ENCODE measurements around the gene IL18RAP. TPM values are rescaled to one million over a fixed set of nuclear protein-coding genes. Genes with fewer than 3 reads are reported as not detected.

Gene IL18RAP
- total and polyA plus RNA-seq, 2 donors from 2014 or later = 2.0 TPM; not detected in 1

GRCh38 chr2:102499558-102499957 is 76.6 kb downstream of the IL18RAP start:
- Histone ChIP-seq H3K4me1 (ENCODE audit: control insufficient read depth in 2 of 3, insufficient read depth in 2 of 3, low read depth in 1 of 3, low read length in 3 of 3) (peaks cover 0 to 2% (median 0%) of the 10 kb centered on the region in 3 donors), H3K9ac (ENCODE audit: low read length in 3 of 3) (no peak overlapping the region), H3K9me3 (ENCODE audit: control insufficient read depth in 2 of 3, insufficient read depth in 1 of 3, low read length in 3 of 3) (no peaks in the 10 kb centered on the region), H3K27ac (ENCODE audit: low read depth in 2 of 2, low read length in 2 of 2) (no peak overlapping the region), H3K4me3 (ENCODE audit: low read length in 3 of 3) (no peak overlapping the region), H3K36me3 (ENCODE audit: control insufficient read depth in 2 of 3, insufficient read depth in 3 of 3, low read length in 3 of 3) (no peaks in the 10 kb centered on the region), H3K27me3 (ENCODE audit: control insufficient read depth, insufficient read depth, low read length) (no peaks in the 10 kb centered on the region)
- DNase-seq (no peak), FAIRE-seq (no peak)
- TF ChIP-seq CTCF (IDR thresholded peaks at IDR 0.05; ENCODE audit: borderline replicate concordance, extremely low read depth, insufficient read depth) = no peak
- intact Hi-C loops (cut with DNase I) = no loop called here

Small RNA genes within 50 kb of the gene (microRNA-seq; reads per million reads assigned to microRNA genes)
- gene MIR4772 = 2.0 reads per million

Other genes with a start within 250 kb of the IL18RAP start
- 1.4 TPM for gene IL1RL2, start 236.1 kb upstream of the IL18RAP start, total RNA-seq
- 1.8 TPM for gene IL1RL2, start 236.1 kb upstream of the IL18RAP start, polyA plus RNA-seq (ENCODE audit: insufficient read depth, low read depth, low replicate concordance)
- 32.3 TPM for gene IL1RL1, start 111.6 kb upstream of the IL18RAP start, total RNA-seq
- 102 TPM for gene IL1RL1, start 111.6 kb upstream of the IL18RAP start, polyA plus RNA-seq (ENCODE audit: insufficient read depth, low read depth, low replicate concordance)
- gene IL18R1, start 67.4 kb upstream of the IL18RAP start, total RNA-seq = 14.9 TPM
- 3.6 TPM for gene IL18R1, start 67.4 kb upstream of the IL18RAP start, polyA plus RNA-seq (ENCODE audit: insufficient read depth, low read depth, low replicate concordance)
- gene SLC9A4, start 50.1 kb downstream of the IL18RAP start, total RNA-seq = 2.8 TPM
- 10.3 TPM for gene SLC9A4, start 50.1 kb downstream of the IL18RAP start, polyA plus RNA-seq (ENCODE audit: insufficient read depth, low read depth, low replicate concordance)
- 5.9 TPM for gene SLC9A2, start 196.4 kb downstream of the IL18RAP start, total RNA-seq
- gene SLC9A2, start 196.4 kb downstream of the IL18RAP start, polyA plus RNA-seq (ENCODE audit: insufficient read depth, low read depth, low replicate concordance) = 5.6 TPM